ENCODE results near the gene CCR5. TPM values are rescaled to one million over a fixed set of nuclear protein-coding genes. Genes with fewer than 3 reads are reported as not detected.
A peak's percentile ranks its signal among the peaks of the same experiment; 100 is the strongest.

The CCR5 gene
- polyA plus RNA-seq, 6 donors from 2014 or later, result 0.17 TPM; not detected in 5

DNA sequence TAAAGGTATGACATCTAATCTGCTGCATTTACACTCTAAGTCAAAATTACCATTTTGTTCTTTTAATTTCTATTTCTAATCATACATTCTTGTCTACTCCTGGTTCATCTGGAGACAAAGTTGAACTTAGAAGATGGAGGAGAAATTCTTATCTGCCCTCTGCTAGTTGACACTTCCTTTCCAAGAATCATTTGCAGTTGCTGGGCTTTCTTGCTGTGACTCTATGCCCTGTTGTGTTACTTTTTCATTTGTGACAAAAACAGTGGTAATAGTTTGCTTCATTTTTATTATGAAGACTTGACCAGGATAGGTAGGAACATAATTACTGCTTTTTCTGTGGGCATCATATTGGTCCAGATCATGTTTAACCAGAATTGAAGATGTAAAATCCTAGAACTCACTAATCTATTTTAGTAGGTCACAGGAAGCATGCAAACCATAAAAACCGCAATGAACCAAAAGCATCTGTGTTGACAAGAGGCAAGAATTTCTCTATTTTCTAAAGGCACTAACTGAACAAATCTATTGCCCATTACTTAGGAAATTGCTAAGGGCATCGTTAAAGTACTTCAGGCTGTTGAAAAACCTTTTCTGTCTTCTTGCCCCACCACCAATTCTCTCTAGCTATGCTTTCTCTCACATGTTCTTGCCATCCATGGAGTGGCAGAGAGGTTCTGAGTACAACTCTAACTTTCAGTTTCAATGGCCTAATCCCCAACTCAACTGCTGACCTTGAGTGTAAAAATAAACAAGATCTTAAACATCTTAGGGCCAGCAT is 21.1 kb upstream of the CCR5 start:
- DNase-seq, result peak; percentile 11
- peak overlapping the region; percentile 46 to 76 (median 66) for H3K4me3 Mint-ChIP-seq
- peaks cover 0 to 2% (median 0%) of the 10 kb centered on the region in 7 donors for H3K9me3 Mint-ChIP-seq
- H3K27me3 Mint-ChIP-seq, result no peaks in the 10 kb centered on the region
- ATAC-seq (ENCODE audit: low read depth in 2 of 2), result peak; percentile 61 to 62
- H3K36me3 Mint-ChIP-seq, result no peaks in the 10 kb centered on the region
- peak overlapping the region in 4 of 6 donors; percentile 4 to 78 (median 48) for H3K27ac Mint-ChIP-seq
- H3K4me1 Mint-ChIP-seq, result peaks cover 47 to 68% (median 55%) of the 10 kb centered on the region in 3 donors

DNA sequence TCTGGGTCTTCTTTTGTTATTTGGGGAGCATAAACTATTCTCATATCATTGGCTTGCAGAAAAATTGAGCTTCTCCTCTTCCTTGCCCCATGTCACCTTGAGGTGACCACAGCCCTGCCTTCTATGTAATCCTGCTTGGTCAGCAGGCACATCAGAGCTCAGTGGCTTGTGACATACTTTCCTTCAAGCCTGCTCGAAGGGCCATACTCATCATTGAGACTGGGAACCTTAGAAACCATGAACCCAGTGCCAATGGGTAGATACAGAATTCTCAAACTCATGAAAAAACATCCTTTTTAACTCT is 20.5 kb upstream of the CCR5 start:
- Mint-ChIP-seq H3K9me3 (peaks cover 0 to 2% (median 0%) of the 10 kb centered on the region in 7 donors), H3K27ac (peak overlapping the region in 3 of 6 donors; percentile 16 to 85 (median 65)), H3K4me1 (peaks cover 51 to 70% (median 61%) of the 10 kb centered on the region in 3 donors)

DNA sequence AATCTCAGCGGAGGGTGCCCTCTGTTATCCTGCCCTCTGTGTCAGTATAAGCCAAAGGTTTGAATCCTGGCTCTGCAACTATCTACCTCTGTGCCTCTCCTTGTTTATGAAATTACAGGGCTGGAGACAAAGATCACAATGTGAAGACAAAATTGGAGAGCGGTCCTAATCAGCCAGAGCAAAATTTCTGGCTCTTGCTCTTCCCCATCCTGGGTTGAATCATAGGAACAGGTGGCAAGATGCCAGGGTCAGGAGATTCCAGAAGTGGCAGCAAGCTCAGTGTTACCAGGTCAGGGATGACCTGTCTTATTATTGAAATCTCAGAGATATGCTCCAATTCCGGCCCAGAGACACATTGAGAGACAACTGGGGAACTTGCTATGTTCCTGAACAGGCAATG is 19.1 kb upstream of the CCR5 start:
- Mint-ChIP-seq H3K27me3 (no peaks in the 10 kb centered on the region), H3K9me3 (peaks cover 0 to 2% (median 0%) of the 10 kb centered on the region in 7 donors), H3K27ac (no peak overlapping the region), H3K4me3 (peak overlapping the region in 3 of 8 donors; percentile 11 to 53 (median 16)), H3K36me3 (no peaks in the 10 kb centered on the region), H3K4me1 (peaks cover 58 to 73% (median 72%) of the 10 kb centered on the region in 3 donors)
- no peak for ATAC-seq (ENCODE audit: low read depth in 2 of 2)
- DNase-seq, result no peak

More for the DNA sequence above, 20.5 kb upstream of the CCR5 start:
- no peak for ATAC-seq (ENCODE audit: low read depth in 2 of 2)
- DNase-seq, result no peak
- peak overlapping the region; percentile 46 to 76 (median 65) for H3K4me3 Mint-ChIP-seq
- no peaks in the 10 kb centered on the region for H3K27me3 Mint-ChIP-seq
- H3K36me3 Mint-ChIP-seq, result no peaks in the 10 kb centered on the region

GRCh38 chr3:46353090-46353489 is 17.7 kb upstream of the CCR5 start:
- Mint-ChIP-seq H3K9me3 (peaks cover 0 to 2% (median 0%) of the 10 kb centered on the region in 7 donors), H3K4me3 (peak overlapping the region in 4 of 8 donors; percentile 17 to 72 (median 35)), H3K27ac (peak overlapping the region in 2 of 6 donors; percentile 36 to 72), H3K4me1 (peaks cover 58 to 76% (median 67%) of the 10 kb centered on the region in 3 donors), H3K27me3 (no peaks in the 10 kb centered on the region), H3K36me3 (peaks cover 0 to 3% of the 10 kb centered on the region in 2 donors)
- ATAC-seq (ENCODE audit: low read depth in 2 of 2), result no peak
- no peak for DNase-seq

DNA sequence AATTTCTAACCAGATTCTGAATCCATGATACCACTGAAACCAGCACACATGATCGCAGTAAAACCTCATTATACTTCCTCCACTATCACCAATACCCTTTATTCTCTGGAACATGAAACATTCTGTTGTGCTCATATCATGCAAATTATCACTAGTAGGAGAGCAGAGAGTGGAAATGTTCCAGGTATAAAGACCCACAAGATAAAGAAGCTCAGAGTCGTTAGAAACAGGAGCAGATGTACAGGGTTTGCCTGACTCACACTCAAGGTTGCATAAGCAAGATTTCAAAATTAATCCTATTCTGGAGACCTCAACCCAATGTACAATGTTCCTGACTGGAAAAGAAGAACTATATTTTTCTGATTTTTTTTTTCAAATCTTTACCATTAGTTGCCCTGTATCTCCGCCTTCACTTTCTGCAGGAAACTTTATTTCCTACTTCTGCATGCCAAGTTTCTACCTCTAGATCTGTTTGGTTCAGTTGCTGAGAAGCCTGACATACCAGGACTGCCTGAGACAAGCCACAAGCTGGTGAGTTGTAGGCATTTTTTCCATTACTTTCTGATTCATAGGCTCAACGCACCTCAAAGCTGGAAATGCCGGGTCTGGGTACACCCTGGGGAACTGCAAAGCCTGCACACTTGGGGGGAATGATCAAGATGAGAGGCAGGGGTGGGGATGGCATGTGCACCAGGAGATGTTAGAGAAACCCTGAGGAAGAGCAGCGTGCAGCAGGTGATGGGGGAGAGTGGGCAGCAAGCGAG is 16.9 kb upstream of the CCR5 start, which contains the start of gene CCR2:
CCR2 (plus strand) TSS at position 465 of the 764 bp plus-strand sequence. CDS start 3,417 bp downstream, outside the sequence.
- peaks cover 0 to 3% of the 10 kb centered on the region in 2 donors for H3K36me3 Mint-ChIP-seq
- ATAC-seq (ENCODE audit: low read depth in 2 of 2) (peak; percentile 35 to 43), DNase-seq (no peak)
- H3K27me3 Mint-ChIP-seq, result no peaks in the 10 kb centered on the region
- H3K4me1 Mint-ChIP-seq, result peaks cover 55 to 72% (median 62%) of the 10 kb centered on the region in 3 donors
- H3K9me3 Mint-ChIP-seq, result peaks cover 0 to 2% (median 0%) of the 10 kb centered on the region in 7 donors
- peak within 1 kb of the TSS in 3 of 6 donors; percentile 10 to 86 (median 72) for H3K27ac Mint-ChIP-seq
- peak within 1 kb of the TSS in 7 of 8 donors; percentile 26 to 74 (median 58) for H3K4me3 Mint-ChIP-seq

GRCh38 chr3:46354478-46354877 is 16.3 kb upstream of the CCR5 start:
- Mint-ChIP-seq H3K27ac (peak overlapping the region in 2 of 6 donors; percentile 10 to 86), H3K4me1 (peaks cover 54 to 67% (median 57%) of the 10 kb centered on the region in 3 donors), H3K9me3 (peaks cover 0 to 2% (median 0%) of the 10 kb centered on the region in 7 donors), H3K27me3 (no peaks in the 10 kb centered on the region), H3K4me3 (peak overlapping the region in 3 of 8 donors; percentile 70 to 74 (median 72)), H3K36me3 (peaks cover 0 to 3% of the 10 kb centered on the region in 2 donors)
- ATAC-seq (ENCODE audit: low read depth in 2 of 2), result no peak
- no peak for DNase-seq

DNA sequence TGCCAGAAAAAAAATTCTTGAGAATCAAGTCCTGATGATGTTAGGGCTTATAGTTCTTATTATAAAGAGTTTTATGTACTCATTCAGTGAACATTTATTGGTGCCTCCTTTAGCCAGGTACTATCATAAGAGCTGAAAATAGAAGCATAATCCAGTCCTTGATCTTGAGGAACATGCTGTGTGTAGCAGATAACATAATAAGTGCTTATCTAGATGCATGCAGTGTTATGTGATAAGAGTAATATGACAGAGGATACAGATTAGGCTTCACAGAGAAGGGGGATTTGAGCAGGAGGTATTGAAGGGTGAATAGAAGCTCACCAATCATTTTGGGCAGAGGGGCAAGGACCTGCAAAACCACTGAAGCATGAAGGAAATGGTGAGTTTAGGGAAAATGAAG is 15.8 kb upstream of the CCR5 start:
- Mint-ChIP-seq H3K9me3 (peaks cover 0 to 2% (median 0%) of the 10 kb centered on the region in 7 donors), H3K27ac (peak overlapping the region in 1 of 6 donors; percentile 27)

DNA sequence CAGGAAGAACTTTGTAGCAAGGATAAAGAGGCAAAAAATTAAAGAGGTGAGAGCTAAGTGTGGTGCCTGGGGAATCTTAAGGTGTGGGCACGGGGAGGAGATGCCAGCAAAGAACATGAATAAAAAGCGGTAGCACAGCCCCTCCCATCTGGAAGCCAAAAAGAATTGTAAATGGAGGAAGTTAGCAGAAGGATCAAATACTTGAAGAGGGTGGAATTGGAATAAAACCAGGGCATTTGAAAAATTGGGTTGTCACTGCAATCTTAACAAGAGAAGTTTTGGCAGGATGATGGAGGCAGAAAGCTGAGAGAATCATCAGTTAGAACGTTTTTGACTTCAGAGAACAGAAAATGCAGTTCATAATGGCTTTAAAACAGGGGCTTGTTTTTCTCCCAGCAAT is 14.5 kb upstream of the CCR5 start:
- Mint-ChIP-seq H3K9me3 (peaks cover 0 to 2% (median 0%) of the 10 kb centered on the region in 7 donors), H3K27ac (peak overlapping the region in 1 of 6 donors; percentile 5), H3K36me3 (peaks cover 0 to 3% of the 10 kb centered on the region in 2 donors), H3K4me1 (peaks cover 45 to 68% (median 47%) of the 10 kb centered on the region in 3 donors), H3K27me3 (no peaks in the 10 kb centered on the region), H3K4me3 (no peak overlapping the region)
- ATAC-seq (ENCODE audit: low read depth in 2 of 2), result no peak
- DNase-seq, result no peak

More for the DNA sequence above, 15.8 kb upstream of the CCR5 start:
- no peak for DNase-seq
- H3K36me3 Mint-ChIP-seq, result peaks cover 0 to 3% of the 10 kb centered on the region in 2 donors
- H3K4me3 Mint-ChIP-seq, result no peak overlapping the region
- H3K27me3 Mint-ChIP-seq, result no peaks in the 10 kb centered on the region
- ATAC-seq (ENCODE audit: low read depth in 2 of 2), result no peak
- H3K4me1 Mint-ChIP-seq, result peaks cover 52 to 64% (median 53%) of the 10 kb centered on the region in 3 donors

GRCh38 chr3:46356909-46357308 is 13.8 kb upstream of the CCR5 start:
- DNase-seq, result no peak
- ATAC-seq (ENCODE audit: low read depth in 2 of 2), result no peak
- peaks cover 0 to 2% (median 0%) of the 10 kb centered on the region in 7 donors for H3K9me3 Mint-ChIP-seq
- H3K4me3 Mint-ChIP-seq, result no peak overlapping the region
- no peaks in the 10 kb centered on the region for H3K27me3 Mint-ChIP-seq
- peaks cover 0 to 3% of the 10 kb centered on the region in 2 donors for H3K36me3 Mint-ChIP-seq
- peaks cover 44 to 68% (median 44%) of the 10 kb centered on the region in 3 donors for H3K4me1 Mint-ChIP-seq
- H3K27ac Mint-ChIP-seq, result peak overlapping the region in 1 of 6 donors; percentile 18

- no peak overlapping the region for H3K4me3 Mint-ChIP-seq
- H3K27me3 Mint-ChIP-seq, result no peaks in the 10 kb centered on the region
- DNase-seq (no peak), ATAC-seq (ENCODE audit: low read depth in 2 of 2) (no peak)
- H3K4me1 Mint-ChIP-seq, result peaks cover 38 to 60% (median 40%) of the 10 kb centered on the region in 3 donors
- peaks cover 0 to 3% of the 10 kb centered on the region in 2 donors for H3K36me3 Mint-ChIP-seq
- H3K9me3 Mint-ChIP-seq, result no peaks in the 10 kb centered on the region
- no peak overlapping the region for H3K27ac Mint-ChIP-seq
Measured at GRCh38 chr3:46358466-46358865, 12.3 kb upstream of the CCR5 start.

- Mint-ChIP-seq H3K27ac (no peak overlapping the region), H3K4me1 (peaks cover 27 to 45% (median 31%) of the 10 kb centered on the region in 3 donors), H3K27me3 (no peaks in the 10 kb centered on the region), H3K36me3 (peaks cover 0 to 3% of the 10 kb centered on the region in 2 donors), H3K9me3 (no peaks in the 10 kb centered on the region), H3K4me3 (no peak overlapping the region)
- no peak for DNase-seq
- ATAC-seq (ENCODE audit: low read depth in 2 of 2), result no peak
Measured at GRCh38 chr3:46359733-46360493, 10.8 kb upstream of the CCR5 start.

- Mint-ChIP-seq H3K9me3 (no peaks in the 10 kb centered on the region), H3K27me3 (no peaks in the 10 kb centered on the region), H3K27ac (peak overlapping the region in 1 of 6 donors; percentile 46), H3K4me1 (peaks cover 23 to 38% (median 24%) of the 10 kb centered on the region in 3 donors), H3K4me3 (no peak overlapping the region), H3K36me3 (peaks cover 0 to 3% of the 10 kb centered on the region in 2 donors)
- DNase-seq (no peak), ATAC-seq (ENCODE audit: low read depth in 2 of 2) (no peak)
Measured at GRCh38 chr3:46360907-46361306, 9.8 kb upstream of the CCR5 start.

Measured in naive B cell (primary cell).